ENCODE measurements around the gene HS6ST1.

Gene HS6ST1, protein sequence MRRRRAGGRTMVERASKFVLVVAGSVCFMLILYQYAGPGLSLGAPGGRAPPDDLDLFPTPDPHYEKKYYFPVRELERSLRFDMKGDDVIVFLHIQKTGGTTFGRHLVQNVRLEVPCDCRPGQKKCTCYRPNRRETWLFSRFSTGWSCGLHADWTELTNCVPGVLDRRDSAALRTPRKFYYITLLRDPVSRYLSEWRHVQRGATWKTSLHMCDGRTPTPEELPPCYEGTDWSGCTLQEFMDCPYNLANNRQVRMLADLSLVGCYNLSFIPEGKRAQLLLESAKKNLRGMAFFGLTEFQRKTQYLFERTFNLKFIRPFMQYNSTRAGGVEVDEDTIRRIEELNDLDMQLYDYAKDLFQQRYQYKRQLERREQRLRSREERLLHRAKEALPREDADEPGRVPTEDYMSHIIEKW

GRCh38 chr2:128318776-128319464 is at the start of gene HS6ST1:
HS6ST1 (minus strand) TSS chr2:128318868; CDS start chr2:128318563, 305 bp downstream.
- ChIA-PET POLR2A (no interaction called here), CTCF (no interaction called here)
- no peaks in the 10 kb centered on the region for H3K9me3 ChIP-seq (ENCODE audit: control insufficient read depth, insufficient read depth, low read depth, low read length)
- TF ChIP-seq ZNF48 (tag by site-specific recombination; IDR thresholded peaks at IDR 0.05) (no peak), ZEB2 (tag by site-specific recombination; IDR thresholded peaks at IDR 0.05) (0 out of 2 replicates have a peak, but pooled peaks have one; percentile 25), MEIS1 (CRISPR knock-in tag; IDR thresholded peaks at IDR 0.05; ENCODE audit: borderline replicate concordance) (no peak), ZNF426 (tag by site-specific recombination; IDR thresholded peaks at IDR 0.05) (no peak), SP3 (tag by site-specific recombination; IDR thresholded peaks at IDR 0.05) (peak; percentile 51; the same call in 1 of the 2 replicates), ZBTB48 (tag by site-specific recombination; IDR thresholded peaks at IDR 0.05) (no peak), ZNF155 (tag by site-specific recombination; IDR thresholded peaks at IDR 0.05) (no peak), IKZF3 (tag by site-specific recombination; IDR thresholded peaks at IDR 0.05) (no peak), ZNF596 (tag by site-specific recombination; IDR thresholded peaks at IDR 0.05) (no peak), ZNF350 (tag by site-specific recombination; IDR thresholded peaks at IDR 0.05) (no peak), ZBTB20 (tag by site-specific recombination; IDR thresholded peaks at IDR 0.05) (peak; percentile 68; the same call in 1 of the 2 replicates), ZBTB17 (tag by site-specific recombination; IDR thresholded peaks at IDR 0.05) (no peak), ZNF791 (tag by site-specific recombination; IDR thresholded peaks at IDR 0.05) (no peak), REST (tag by site-specific recombination; IDR thresholded peaks at IDR 0.05) (no peak), KLF8 (tag by site-specific recombination; IDR thresholded peaks at IDR 0.05) (peak; percentile 55; the same call in 1 of the 2 replicates), EGR2 (tag by site-specific recombination; IDR thresholded peaks at IDR 0.05; ENCODE audit: low read depth) (peak; percentile 95), ZNF341 (tag by site-specific recombination; IDR thresholded peaks at IDR 0.05; ENCODE audit: low read depth) (peak; percentile 57), ZNF692 (tag by site-specific recombination; IDR thresholded peaks at IDR 0.05) (no peak), CTCF (tag by site-specific recombination; IDR thresholded peaks at IDR 0.05) (peak; percentile 33; the same call in 1 of the 2 replicates), SALL2 (tag by site-specific recombination; IDR thresholded peaks at IDR 0.05; ENCODE audit: borderline replicate concordance) (no peak), SP7 (tag by site-specific recombination; IDR thresholded peaks at IDR 0.05) (peak; percentile 30; the same call in 1 of the 2 replicates)
- TF ChIP-seq, protein P1, sequence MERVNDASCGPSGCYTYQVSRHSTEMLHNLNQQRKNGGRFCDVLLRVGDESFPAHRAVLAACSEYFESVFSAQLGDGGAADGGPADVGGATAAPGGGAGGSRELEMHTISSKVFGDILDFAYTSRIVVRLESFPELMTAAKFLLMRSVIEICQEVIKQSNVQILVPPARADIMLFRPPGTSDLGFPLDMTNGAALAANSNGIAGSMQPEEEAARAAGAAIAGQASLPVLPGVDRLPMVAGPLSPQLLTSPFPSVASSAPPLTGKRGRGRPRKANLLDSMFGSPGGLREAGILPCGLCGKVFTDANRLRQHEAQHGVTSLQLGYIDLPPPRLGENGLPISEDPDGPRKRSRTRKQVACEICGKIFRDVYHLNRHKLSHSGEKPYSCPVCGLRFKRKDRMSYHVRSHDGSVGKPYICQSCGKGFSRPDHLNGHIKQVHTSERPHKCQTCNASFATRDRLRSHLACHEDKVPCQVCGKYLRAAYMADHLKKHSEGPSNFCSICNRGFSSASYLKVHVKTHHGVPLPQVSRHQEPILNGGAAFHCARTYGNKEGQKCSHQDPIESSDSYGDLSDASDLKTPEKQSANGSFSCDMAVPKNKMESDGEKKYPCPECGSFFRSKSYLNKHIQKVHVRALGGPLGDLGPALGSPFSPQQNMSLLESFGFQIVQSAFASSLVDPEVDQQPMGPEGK (tag by site-specific recombination; IDR thresholded peaks at IDR 0.05), result peak; percentile 78
- TF ChIP-seq, protein P2, sequence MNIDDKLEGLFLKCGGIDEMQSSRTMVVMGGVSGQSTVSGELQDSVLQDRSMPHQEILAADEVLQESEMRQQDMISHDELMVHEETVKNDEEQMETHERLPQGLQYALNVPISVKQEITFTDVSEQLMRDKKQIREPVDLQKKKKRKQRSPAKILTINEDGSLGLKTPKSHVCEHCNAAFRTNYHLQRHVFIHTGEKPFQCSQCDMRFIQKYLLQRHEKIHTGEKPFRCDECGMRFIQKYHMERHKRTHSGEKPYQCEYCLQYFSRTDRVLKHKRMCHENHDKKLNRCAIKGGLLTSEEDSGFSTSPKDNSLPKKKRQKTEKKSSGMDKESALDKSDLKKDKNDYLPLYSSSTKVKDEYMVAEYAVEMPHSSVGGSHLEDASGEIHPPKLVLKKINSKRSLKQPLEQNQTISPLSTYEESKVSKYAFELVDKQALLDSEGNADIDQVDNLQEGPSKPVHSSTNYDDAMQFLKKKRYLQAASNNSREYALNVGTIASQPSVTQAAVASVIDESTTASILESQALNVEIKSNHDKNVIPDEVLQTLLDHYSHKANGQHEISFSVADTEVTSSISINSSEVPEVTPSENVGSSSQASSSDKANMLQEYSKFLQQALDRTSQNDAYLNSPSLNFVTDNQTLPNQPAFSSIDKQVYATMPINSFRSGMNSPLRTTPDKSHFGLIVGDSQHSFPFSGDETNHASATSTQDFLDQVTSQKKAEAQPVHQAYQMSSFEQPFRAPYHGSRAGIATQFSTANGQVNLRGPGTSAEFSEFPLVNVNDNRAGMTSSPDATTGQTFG (tag by site-specific recombination; IDR thresholded peaks at IDR 0.05; ENCODE audit: borderline replicate concordance), result no peak

More at GRCh38 chr2:128318776-128319464, at the start of gene HS6ST1:
- Histone ChIP-seq H3K27ac (ENCODE audit: extremely low read depth, low read depth, low read length) (peak within 1 kb of the TSS; percentile 39; the same call in 1 of the 2 replicates), H3K4me3 (ENCODE audit: low read depth, low read length) (peak within 1 kb of the TSS; percentile 64), H3K36me3 (ENCODE audit: control insufficient read depth in 2 of 2, insufficient read depth in 1 of 2, low read length in 2 of 2) (peaks cover 0 to 27% of the 10 kb centered on the region in 2 experiments; a peak in 1 of 3 replicates), H3K4me1 (ENCODE audit: control insufficient read depth, insufficient read depth, low read length) (peaks cover 14% of the 10 kb centered on the region)
